Suprapubic skin (tissue), 4 donors: ENCODE results near the gene GJD2. TPM values are rescaled to one million over a fixed set of nuclear protein-coding genes. Genes with fewer than 3 reads are reported as not detected.

Source experiments
- DNase-seq, 2 donors: peaks; one replicate each; pipeline ENCODE4 v3.0.0-alpha.2; 2019; ENCODE audit warnings: low spot score in 2 of 2
- H3K27ac ChIP-seq: fragments of 200-600 bp; sonication (generic); one replicate; pipeline ENCODE4 v1.5.1; 2019
- H3K27me3 ChIP-seq: fragments of 200-600 bp; sonication (generic); one replicate; pipeline ENCODE4 v1.5.1; 2019
- H3K36me3 ChIP-seq: fragments of 200-600 bp; sonication (generic); one replicate; pipeline ENCODE4 v1.5.1; 2019
- H3K4me1 ChIP-seq: fragments of 200-600 bp; sonication (generic); one replicate; pipeline ENCODE4 v1.5.1; 2019
- H3K4me3 ChIP-seq: fragments of 200-600 bp; sonication (generic); one replicate; pipeline ENCODE4 v1.5.1; 2019; ENCODE audit warnings: mild to moderate bottlenecking
- H3K9me3 ChIP-seq: fragments of 200-600 bp; sonication (generic); one replicate; pipeline ENCODE4 v1.5.1; 2019
- EP300 ChIP-seq: sonication (generic); formaldehyde crosslinking; IDR thresholded peaks from one replicate; pipeline ENCODE4 v1.6.1; 2017; ENCODE audit warnings: antibody characterized with exemption
- POLR2A ChIP-seq, 2 donors: fragments of 450-650 bp; IDR thresholded peaks; one replicate each; pipeline ENCODE4 v1.6.1; 2017; ENCODE audit warnings: antibody characterized with exemption in 2 of 2, mild to moderate bottlenecking in 2 of 2, moderate library complexity in 2 of 2
- POLR2AphosphoS5 ChIP-seq, 3 donors: sonication (generic); formaldehyde crosslinking; IDR thresholded peaks; one replicate each; pipeline ENCODE4 v1.6.1; 2017; ENCODE audit warnings: antibody characterized with exemption in 3 of 3
- WGBS: methylation state at CpG from one replicate; pipeline ENCODE4 v1.1.5; 2018; 5-methylcytosine and 5-hydroxymethylcytosine counted together
- total RNA-seq, 4 donors: library from RNA; depleted of rRNA; stranded (reverse); fragments of >200 nt; gene quantifications; one replicate each; pipeline ENCODE4 v1.1.0, GENCODE V29; 2016
- TF ChIP-seq, protein P1 (sequence below), 2 donors: fragments of 200-600 bp in 1 of 2; fragments of 450-650 bp in 1 of 2; sonication (generic) in 1 of 2; IDR thresholded peaks; one replicate each; pipeline ENCODE4 v1.5.1; 2016 to 2019; ENCODE audit warnings: antibody characterized with exemption in 2 of 2, mild to moderate bottlenecking in 1 of 2, moderate library complexity in 1 of 2

GJD2 gene
- total RNA-seq, 4 donors from 2014 or later = 0.24 TPM; not detected in 3

- Histone ChIP-seq H3K27ac (no peak overlapping the region), H3K4me3 (no peak overlapping the region), H3K4me1 (no peaks in the 10 kb centered on the region), H3K9me3 (no peaks in the 10 kb centered on the region), H3K36me3 (no peaks in the 10 kb centered on the region), H3K27me3 (no peaks in the 10 kb centered on the region)
- DNase-seq = no peak
- TF ChIP-seq POLR2A (IDR thresholded peaks at IDR 0.05) (no peak), POLR2AphosphoS5 (IDR thresholded peaks at IDR 0.05) (no peak), EP300 (no peak)
- TF ChIP-seq, protein P1, sequence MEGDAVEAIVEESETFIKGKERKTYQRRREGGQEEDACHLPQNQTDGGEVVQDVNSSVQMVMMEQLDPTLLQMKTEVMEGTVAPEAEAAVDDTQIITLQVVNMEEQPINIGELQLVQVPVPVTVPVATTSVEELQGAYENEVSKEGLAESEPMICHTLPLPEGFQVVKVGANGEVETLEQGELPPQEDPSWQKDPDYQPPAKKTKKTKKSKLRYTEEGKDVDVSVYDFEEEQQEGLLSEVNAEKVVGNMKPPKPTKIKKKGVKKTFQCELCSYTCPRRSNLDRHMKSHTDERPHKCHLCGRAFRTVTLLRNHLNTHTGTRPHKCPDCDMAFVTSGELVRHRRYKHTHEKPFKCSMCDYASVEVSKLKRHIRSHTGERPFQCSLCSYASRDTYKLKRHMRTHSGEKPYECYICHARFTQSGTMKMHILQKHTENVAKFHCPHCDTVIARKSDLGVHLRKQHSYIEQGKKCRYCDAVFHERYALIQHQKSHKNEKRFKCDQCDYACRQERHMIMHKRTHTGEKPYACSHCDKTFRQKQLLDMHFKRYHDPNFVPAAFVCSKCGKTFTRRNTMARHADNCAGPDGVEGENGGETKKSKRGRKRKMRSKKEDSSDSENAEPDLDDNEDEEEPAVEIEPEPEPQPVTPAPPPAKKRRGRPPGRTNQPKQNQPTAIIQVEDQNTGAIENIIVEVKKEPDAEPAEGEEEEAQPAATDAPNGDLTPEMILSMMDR (IDR thresholded peaks at IDR 0.05) = no peak
Measured at GRCh38 chr15:34768530-34768929, 13.7 kb upstream of the GJD2 start.

DNA sequence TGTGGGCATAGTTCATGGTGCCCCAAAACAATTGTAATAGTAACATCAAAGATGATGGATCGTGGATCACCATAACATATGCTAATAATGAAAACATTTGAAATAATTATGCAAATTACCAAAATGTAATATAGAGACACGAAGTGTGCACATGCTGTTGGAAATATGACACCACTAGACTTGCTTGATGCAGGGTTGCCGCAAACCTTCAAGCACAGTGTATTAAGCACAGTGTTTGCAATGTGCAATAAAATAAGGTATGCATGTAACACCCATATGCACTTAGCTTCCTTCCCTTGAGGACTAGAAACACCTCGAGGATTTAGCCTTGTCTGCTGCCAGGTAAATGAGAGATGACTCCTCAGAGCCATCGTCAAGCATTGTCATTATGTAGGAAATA lies 10.9 kb upstream of the GJD2 start:
- DNase-seq = no peak
- H3K9me3 ChIP-seq = no peaks in the 10 kb centered on the region
- no peaks in the 10 kb centered on the region for H3K4me1 ChIP-seq
- no peaks in the 10 kb centered on the region for H3K36me3 ChIP-seq
- TF ChIP-seq POLR2AphosphoS5 (IDR thresholded peaks at IDR 0.05) (no peak), EP300 (no peak), POLR2A (IDR thresholded peaks at IDR 0.05) (no peak)
- TF ChIP-seq, protein P1 (IDR thresholded peaks at IDR 0.05) = no peak
- H3K27ac ChIP-seq = no peak overlapping the region
- H3K4me3 ChIP-seq = no peak overlapping the region
- peaks cover 3% of the 10 kb centered on the region for H3K27me3 ChIP-seq
- 60% methylated on average over 5 of the region's 5 CpGs for WGBS

GRCh38 chr15:34760909-34761308 lies 6.1 kb upstream of the GJD2 start:
- DNase-seq = no peak
- no peaks in the 10 kb centered on the region for H3K9me3 ChIP-seq
- TF ChIP-seq EP300 = no peak
- no peaks in the 10 kb centered on the region for H3K4me1 ChIP-seq
- no peak overlapping the region for H3K27ac ChIP-seq
- H3K4me3 ChIP-seq = no peak overlapping the region
- H3K27me3 ChIP-seq = peaks cover 41% of the 10 kb centered on the region
- no peaks in the 10 kb centered on the region for H3K36me3 ChIP-seq
- 68% methylated on average over 3 of the region's 3 CpGs for WGBS

DNA sequence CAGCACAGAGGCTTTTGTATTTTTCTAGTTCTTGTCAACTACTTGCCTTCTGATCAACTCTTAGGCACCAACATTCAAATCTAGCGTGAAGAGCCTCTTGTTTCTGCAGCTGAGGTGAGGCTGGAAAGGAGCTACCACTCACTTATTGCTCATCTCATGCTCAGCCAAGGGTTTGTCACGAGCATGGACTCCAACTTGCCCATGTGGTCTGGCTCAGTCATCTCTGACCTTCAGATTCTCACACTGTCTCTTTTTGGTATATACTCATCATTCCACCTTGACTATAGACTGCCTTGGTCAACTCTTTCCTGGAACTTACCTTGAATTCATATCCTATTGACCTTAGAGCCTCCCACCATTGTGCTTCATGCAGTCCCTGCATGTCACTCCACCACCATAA lies 5.2 kb upstream of the GJD2 start:
- TF ChIP-seq, protein P1 (IDR thresholded peaks at IDR 0.05) = no peak
- TF ChIP-seq POLR2A (IDR thresholded peaks at IDR 0.05) (no peak), EP300 (no peak), POLR2AphosphoS5 (IDR thresholded peaks at IDR 0.05) (no peak)
- Histone ChIP-seq H3K4me1 (peaks cover 2% of the 10 kb centered on the region), H3K27me3 (peaks cover 50% of the 10 kb centered on the region), H3K27ac (no peak overlapping the region), H3K9me3 (no peaks in the 10 kb centered on the region), H3K4me3 (no peak overlapping the region), H3K36me3 (no peaks in the 10 kb centered on the region)
- no peak for DNase-seq
- 57% methylated on average over 2 of the region's 2 CpGs for WGBS

DNA sequence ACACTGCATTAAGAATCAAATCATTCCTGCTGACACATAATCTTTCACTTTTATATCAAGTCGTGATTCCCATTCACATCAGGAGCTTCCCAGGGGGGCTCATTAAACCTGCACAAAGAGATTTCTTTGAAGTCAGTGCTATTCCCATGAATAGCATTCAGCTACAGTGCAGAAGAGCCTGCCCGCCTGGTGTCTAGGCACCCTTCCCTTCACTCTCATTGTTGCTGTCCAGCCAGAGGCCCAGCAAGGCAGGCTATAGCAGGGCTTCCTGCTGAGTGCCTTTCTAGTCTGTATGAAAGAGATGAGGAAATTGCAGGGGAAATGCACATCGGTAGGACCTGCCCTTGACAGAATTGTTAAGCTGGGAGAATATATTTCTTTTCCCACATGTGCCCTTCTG lies 4.5 kb upstream of the GJD2 start:
- H3K36me3 ChIP-seq = no peaks in the 10 kb centered on the region
- no peak for DNase-seq
- 48% methylated on average over 3 of the region's 3 CpGs for WGBS
- no peaks in the 10 kb centered on the region for H3K9me3 ChIP-seq
- no peak overlapping the region for H3K4me3 ChIP-seq
- H3K27me3 ChIP-seq = peaks cover 57% of the 10 kb centered on the region
- H3K27ac ChIP-seq = no peak overlapping the region
- peaks cover 8% of the 10 kb centered on the region for H3K4me1 ChIP-seq
- TF ChIP-seq POLR2A (IDR thresholded peaks at IDR 0.05) (no peak), EP300 (no peak), POLR2AphosphoS5 (IDR thresholded peaks at IDR 0.05) (no peak)
- TF ChIP-seq, protein P1 (IDR thresholded peaks at IDR 0.05) = no peak

GRCh38 chr15:34757262-34757661 lies 2.5 kb upstream of the GJD2 start:
- H3K27me3 ChIP-seq = peaks cover 78% of the 10 kb centered on the region
- DNase-seq = no peak
- H3K4me1 ChIP-seq = peaks cover 12% of the 10 kb centered on the region
- H3K27ac ChIP-seq = no peak overlapping the region
- TF ChIP-seq, protein P1 (IDR thresholded peaks at IDR 0.05) = no peak
- TF ChIP-seq POLR2A (IDR thresholded peaks at IDR 0.05) (no peak), EP300 (no peak), POLR2AphosphoS5 (IDR thresholded peaks at IDR 0.05) (no peak)
- 82% methylated on average over 3 of the region's 3 CpGs for WGBS
- H3K36me3 ChIP-seq = no peaks in the 10 kb centered on the region
- H3K9me3 ChIP-seq = no peaks in the 10 kb centered on the region
- no peak overlapping the region for H3K4me3 ChIP-seq
